Measurements from ENCODE around the gene LRRC8C. TPM values are rescaled to one million over a fixed set of nuclear protein-coding genes. Genes with fewer than 3 reads are reported as not detected.
A peak's percentile ranks its signal among the peaks of the same experiment; 100 is the strongest.

The LRRC8C gene
- total RNA-seq, 1 donor from 2014 or later = 22.9 TPM

DNA sequence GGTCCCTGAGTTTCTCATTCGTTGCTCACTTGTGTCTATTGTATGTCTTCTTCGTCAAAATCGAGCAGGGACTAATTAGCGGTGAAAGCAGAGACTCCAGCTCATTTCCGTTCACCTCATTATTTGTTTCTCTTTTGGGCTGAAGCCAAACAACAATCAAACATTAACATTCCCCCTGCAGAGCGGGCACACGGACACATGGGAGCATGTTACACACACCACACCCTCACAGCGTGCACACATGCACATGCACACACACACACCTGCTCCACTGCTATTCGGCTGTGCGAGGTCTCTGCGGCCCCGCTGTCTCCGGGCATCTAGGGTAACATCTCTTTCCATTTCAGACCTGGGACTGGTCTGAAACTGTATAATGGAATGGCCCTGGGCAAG lies 129.5 kb downstream of the LRRC8C start:
- DNase-seq (ENCODE audit: low spot score) = no peak

DNA sequence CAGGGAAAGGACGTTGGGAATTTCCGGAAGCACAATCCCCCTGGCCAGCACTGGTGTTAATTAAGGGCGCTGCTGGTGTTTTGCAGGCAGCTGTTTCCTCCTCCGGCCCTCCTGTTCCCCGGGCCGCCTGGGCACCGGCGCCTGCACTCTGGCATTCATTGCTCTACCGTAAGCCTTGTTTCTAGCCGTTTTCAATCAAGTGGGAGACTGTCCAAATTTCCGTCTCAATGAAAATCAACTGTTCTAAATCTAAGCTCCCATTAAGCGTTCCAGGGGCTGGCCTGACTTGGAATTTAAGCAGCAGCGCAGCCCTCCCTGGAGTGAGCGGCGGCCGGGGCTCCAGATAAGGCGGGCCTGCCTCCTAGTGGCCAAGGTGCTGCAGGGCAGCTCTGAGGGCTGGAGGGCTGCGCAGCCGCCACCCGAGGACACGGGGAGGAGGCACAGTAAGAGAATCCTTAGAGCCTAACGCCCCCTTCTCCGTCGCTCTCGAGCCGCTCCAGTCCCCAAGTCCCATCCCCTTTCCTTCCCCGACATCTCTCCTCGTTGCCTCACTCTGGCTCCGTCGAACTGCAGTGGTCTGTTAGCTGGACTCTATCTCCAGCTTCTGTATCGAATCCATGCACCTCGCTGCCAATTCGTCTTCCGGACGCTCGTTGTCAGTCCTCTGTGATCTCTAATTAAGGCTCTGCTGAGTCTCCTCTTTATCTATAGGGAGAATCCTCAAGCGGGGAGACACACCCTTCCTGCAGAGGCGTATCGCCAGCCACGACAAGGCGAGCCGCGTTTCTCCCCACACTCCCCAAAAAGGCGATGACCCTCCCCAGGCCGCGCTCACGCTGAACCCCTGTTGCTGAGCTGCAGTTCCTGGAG lies 130.1 kb downstream of the LRRC8C start:
- peak; percentile 95 for DNase-seq (ENCODE audit: low spot score)

DNA sequence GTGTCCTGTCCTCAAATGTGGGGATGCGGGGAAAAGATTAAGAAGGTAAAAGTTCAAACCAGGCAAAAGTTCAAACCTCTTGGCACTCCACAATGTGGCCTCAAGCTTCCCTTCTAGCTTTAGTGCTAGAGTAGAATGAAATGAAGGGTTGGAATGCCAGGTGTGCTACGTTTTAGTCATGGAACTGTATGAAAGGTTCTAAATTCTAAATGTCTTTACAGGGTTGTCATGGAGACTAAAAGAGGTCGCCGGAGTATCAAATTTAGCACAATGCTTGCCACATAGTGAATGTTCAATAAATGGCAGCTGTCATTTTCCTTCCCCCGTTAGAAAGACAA lies 130.7 kb downstream of the LRRC8C start:
- DNase-seq (ENCODE audit: low spot score) = no peak

DNA sequence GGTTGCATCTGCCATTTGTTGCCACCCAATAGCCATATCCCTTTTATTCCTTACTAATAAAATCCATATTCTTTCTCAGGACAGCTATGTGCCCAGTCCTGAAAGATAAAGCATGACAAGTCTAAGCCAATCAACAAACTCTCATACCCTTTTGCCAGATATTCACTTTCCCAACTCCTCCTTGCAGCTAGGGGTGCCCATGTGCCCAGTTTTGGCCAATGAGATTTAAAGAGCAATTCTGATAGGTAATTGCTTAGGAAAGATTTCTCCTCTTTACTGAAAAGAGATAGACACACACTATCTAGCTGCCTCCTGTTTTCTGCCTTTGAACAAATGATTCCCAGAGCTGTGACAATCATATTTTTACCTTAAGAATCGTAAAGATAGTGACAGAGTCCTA lies 132.9 kb downstream of the LRRC8C start:
- DNase-seq (ENCODE audit: low spot score) = no peak

DNA sequence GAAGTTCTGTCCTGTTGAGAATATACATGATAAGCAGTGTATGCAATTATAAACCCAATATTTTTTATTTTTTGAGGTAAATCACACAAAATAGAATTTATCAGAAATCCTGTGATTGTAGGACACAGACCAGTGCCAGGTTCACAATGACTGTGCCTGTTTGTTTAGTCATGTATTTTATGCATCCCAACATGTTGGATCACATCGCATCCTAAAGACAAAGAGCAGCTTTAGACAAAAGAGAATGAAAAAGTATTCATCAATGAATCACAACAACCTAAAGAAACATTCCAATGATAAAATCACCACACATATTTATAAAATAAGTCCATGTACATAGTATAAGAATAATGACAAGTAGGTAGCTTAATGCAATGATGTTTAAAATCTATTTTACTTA lies 134.7 kb downstream of the LRRC8C start:
- DNase-seq (ENCODE audit: low spot score) = no peak

Other genes with a start within 250 kb of the LRRC8C start
- 9.6 TPM for gene LRRC8B, start 108.3 kb upstream of the LRRC8C start, total RNA-seq
- gene LRRC8D, start 187.9 kb downstream of the LRRC8C start, total RNA-seq = 8.6 TPM

Data from mesenteric fat pad (tissue), 1 donor.